IPS-18c (cell line): ENCODE data around the gene NEURL1B.

Experiments used
- H3K4me3 ChIP-seq: 2 replicates; pipeline ENCODE4 v1.7.0; 2013; ENCODE audit warnings: low read depth, mild to moderate bottlenecking, low read length, moderate library complexity; ENCODE audit not compliant: insufficient read depth
- H3K9me3 ChIP-seq: one replicate; pipeline ENCODE4 v1.6.1; 2013; ENCODE audit warnings: mild to moderate bottlenecking, low read length, moderate library complexity; ENCODE audit not compliant: control insufficient read depth, insufficient read depth

NEURL1B gene

GRCh38 chr5:172694061-172694460 is 53.0 kb downstream of the NEURL1B start:
- Histone ChIP-seq H3K9me3 (peaks cover 2% of the 10 kb centered on the region), H3K4me3 (no peak overlapping the region)

GRCh38 chr5:172694541-172694940 is 53.5 kb downstream of the NEURL1B start:
- no peak overlapping the region for H3K4me3 ChIP-seq
- H3K9me3 ChIP-seq = peaks cover 2% of the 10 kb centered on the region

DNA sequence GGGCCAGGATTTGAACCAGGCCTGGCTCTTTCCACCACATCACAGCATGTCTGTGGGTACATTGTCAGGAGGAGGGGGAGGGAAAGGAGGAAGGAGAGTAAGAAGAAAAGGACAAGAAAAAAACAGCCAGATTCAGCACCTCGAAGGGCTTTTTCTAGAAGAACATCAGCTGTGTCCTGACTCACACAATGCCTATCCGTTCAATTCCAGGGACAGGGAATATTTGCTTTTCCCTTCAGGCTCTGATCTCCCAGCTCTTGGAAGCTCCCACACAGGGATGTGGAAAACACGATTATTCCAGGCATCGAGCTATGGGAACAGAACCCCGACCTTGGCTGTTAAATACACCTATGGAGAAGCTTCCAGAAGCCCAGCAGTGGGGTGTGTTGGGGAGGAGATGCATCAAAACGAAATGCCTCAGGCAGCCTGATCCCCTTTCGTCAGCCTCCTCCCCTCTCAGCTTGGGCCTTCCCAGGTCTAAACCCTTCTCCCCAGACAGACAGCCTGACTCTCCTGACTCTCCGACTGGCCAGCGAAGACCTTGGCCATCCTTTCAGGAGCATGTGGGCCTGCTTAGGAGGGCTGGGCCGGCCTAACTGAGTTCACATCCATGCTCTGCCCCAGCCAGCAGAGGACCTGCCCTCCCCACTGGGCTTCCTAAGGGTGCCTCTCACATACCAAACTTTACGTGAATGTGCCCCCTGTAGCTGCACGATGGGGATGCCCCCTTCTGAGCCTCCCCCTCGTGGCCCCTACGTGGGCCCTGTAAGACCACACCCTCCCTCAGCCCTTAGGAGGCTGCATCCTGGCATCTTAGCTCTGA is 54.4 kb downstream of the NEURL1B start:
- Histone ChIP-seq H3K4me3 (no peak overlapping the region), H3K9me3 (peaks cover 2% of the 10 kb centered on the region)

GRCh38 chr5:172696171-172696849 is 55.2 kb downstream of the NEURL1B start:
- H3K4me3 ChIP-seq = no peak overlapping the region
- peaks cover 2% of the 10 kb centered on the region for H3K9me3 ChIP-seq

DNA sequence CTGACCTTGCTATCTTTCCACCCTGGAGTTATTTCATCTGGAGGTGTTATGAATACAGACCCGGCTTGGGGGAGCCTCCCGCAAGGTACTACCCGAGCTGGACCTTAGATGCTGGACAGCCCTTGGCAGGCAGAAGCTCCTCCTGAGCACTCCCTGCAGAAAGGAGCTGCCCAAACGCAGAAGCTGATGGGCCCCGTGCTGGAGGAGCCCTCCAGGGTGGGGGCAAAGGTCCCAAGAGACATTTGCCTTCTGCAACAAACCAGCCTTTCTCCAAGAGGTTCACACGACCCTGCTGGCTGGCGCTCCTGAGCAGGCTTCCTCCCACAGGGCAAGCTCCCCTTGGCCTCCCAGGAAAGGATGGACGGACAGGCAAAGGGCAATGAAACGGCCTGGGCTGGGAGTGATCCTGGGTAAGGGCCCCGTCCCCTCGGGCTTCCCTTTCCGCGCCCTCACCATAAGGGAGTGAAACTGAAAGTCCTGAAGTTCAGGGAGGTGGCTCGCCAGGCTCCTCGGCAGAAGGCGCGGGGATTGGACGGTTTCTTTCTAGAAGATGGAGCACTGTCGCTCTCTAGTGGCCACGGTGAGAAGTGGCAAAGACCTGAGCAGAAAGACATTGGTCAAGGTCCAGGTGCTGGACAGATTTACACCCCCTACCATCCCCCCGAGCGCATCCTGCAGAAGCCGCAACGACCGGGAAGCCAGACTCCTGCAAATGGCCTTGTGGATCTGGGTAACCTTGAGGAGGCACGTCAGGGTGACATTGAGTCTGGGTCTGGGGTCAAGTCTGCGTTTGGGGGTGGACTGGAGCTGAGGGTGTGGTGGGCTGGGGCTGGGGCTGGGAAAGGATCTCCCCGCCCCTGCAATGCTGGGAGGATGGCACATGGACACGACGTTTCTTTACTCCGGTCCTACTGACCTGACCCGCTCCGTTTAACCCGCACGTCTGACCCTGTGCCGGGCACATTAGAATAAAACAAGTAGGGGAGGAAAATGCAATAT is 56.4 kb downstream of the NEURL1B start:
- H3K9me3 ChIP-seq = peaks cover 2% of the 10 kb centered on the region
- peak overlapping the region; percentile 34; the same call in 1 of the 2 replicates for H3K4me3 ChIP-seq

DNA sequence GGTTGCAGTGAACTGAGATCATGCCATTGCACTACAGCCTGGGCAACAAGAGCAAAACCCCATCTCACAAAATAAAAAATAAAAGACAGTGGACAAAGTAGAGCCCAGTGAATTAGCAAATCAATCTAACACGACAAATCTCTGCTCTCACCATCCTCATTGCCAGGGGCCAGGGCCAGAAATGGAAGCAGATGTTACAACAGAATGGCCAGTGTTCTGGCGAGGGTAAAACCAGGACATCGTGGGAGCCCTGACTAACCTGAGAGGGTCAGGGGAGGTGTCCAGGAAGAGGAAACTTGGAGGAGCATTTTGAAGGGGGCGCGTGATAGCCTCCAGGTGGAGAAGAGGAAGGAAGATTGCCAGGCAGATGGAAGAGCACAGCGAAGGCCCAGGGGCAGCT is 58.4 kb downstream of the NEURL1B start:
- H3K9me3 ChIP-seq = no peaks in the 10 kb centered on the region
- H3K4me3 ChIP-seq = no peak overlapping the region

DNA sequence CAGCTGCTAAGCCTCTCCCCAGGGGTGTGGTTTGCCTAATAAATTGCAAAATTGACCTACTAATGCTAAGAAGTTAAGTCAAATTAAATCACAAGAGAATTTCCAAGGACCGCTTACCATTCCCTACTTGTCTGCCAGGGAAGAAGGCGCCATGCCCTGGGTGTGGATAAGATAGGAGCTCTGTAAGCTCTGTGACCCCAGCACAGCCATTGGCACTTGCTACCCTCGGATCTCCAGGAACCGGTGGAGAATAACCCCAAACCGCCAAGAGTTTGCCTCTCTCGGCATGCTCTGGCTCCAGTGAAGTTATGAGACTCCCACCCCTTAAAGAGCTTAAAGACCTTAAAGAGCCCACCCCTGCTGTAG is 58.9 kb downstream of the NEURL1B start:
- no peaks in the 10 kb centered on the region for H3K9me3 ChIP-seq
- peak overlapping the region; percentile 34; the same call in 1 of the 2 replicates for H3K4me3 ChIP-seq

- H3K9me3 ChIP-seq = no peaks in the 10 kb centered on the region
- H3K4me3 ChIP-seq = peak overlapping the region; percentile 34; the same call in 1 of the 2 replicates
These were observed 59.6 kb downstream of the NEURL1B start for GRCh38 chr5:172700365-172701290.

GRCh38 chr5:172701291-172701656 is 60.2 kb downstream of the NEURL1B start:
- Histone ChIP-seq H3K4me3 (no peak overlapping the region), H3K9me3 (no peaks in the 10 kb centered on the region)

- no peaks in the 10 kb centered on the region for H3K9me3 ChIP-seq
- no peak overlapping the region for H3K4me3 ChIP-seq
These were observed 62.9 kb downstream of the NEURL1B start for GRCh38 chr5:172703952-172704351.

DNA sequence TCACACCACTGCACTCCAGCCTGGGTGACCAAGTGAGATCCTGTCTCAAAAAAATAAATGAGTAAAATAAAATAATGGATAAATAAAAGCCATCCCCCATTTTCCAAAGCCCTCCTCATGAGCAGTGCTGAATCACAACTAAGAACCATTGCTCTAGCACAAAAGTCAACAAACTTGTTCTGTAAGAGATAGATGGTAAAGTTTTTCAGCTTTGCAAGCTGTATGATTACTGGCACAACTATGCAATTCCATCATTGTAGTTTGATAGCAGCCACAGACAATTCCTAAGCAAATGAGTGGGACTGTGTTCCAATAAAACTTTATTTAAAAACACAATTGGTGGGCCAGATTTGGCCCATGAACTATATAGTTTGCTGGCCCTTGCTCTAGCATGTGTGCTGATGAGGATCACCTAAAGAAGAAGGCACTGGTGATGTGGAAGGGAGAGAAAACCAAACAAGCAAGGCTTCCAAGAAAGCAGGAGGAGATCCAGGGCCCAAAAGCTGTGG is 64.6 kb downstream of the NEURL1B start:
- Histone ChIP-seq H3K4me3 (no peak overlapping the region), H3K9me3 (no peaks in the 10 kb centered on the region)

DNA sequence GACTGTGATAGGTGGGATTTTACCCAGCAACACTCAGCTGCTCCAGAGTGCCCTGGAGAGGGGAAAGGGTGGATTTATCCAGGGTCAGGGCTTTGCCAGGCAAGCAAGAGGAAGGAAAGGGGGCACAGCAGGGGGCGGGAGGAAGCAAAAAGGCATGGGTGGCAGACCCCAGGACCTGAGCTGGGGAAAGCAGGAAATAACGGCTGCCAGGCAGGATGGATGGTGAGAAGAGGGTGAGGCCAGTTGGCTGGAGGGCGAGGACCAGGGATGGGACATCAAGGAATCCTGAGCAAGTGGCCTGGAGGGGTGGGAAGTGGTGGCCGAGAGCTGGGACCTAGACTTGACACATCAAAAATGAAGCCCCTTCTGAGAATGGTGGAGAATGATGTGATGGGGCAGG is 65.7 kb downstream of the NEURL1B start:
- no peak overlapping the region for H3K4me3 ChIP-seq
- H3K9me3 ChIP-seq = no peaks in the 10 kb centered on the region

- no peak overlapping the region for H3K4me3 ChIP-seq
These were observed 66.5 kb downstream of the NEURL1B start for GRCh38 chr5:172707285-172708182.

DNA sequence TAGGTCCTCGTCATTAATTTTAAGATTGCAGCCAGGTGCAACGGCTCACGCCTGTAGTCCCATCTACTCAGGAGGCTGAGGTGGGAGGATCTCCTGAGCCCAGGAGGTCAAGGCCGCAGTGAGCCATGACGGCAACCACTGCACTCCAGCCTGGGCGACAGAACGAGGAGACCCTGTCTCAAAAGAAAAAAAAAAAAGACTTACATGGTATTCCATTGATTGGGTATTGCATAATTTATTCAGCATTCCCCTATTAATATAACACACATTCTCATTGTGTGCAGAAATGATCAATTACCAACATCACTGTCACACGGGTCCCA is 67.1 kb downstream of the NEURL1B start:
- Histone ChIP-seq H3K9me3 (no peaks in the 10 kb centered on the region), H3K4me3 (no peak overlapping the region)

More at GRCh38 chr5:172707285-172708182, 66.5 kb downstream of the NEURL1B start:
- H3K9me3 ChIP-seq = no peaks in the 10 kb centered on the region

GRCh38 chr5:172710676-172711075 is 69.6 kb downstream of the NEURL1B start:
- Histone ChIP-seq H3K4me3 (no peak overlapping the region), H3K9me3 (no peaks in the 10 kb centered on the region)
